Heart left ventricle (tissue), 13 donors: ENCODE data around the gene PTPRM.

Source experiments
- CTCF ChIP-seq, 12 donors: fragments of 200-600 bp; sonication (generic) in 4 of 12; IDR thresholded peaks; one replicate each; pipeline versions ENCODE4 v1.5.0 to v1.8.0; 2018 to 2022; ENCODE audit warnings: antibody characterized with exemption in 12 of 12, mild to moderate bottlenecking in 5 of 12
- POLR2A ChIP-seq, 2 donors: fragments of 450-650 bp; IDR thresholded peaks; one replicate each; pipeline ENCODE4 v1.6.1; 2017; ENCODE audit warnings: antibody characterized with exemption in 2 of 2, mild to moderate bottlenecking in 2 of 2, moderate library complexity in 2 of 2
- donor health status: ischemic (EF 13 %, LVEDD 7.1; RV severe dilation, severe dysfunction).
- donor health status: DM: no; HTN: yes; CAD: no.
- donor health status: DM: no; HTN: no; CAD: no.
- donor health status: ischemic (EF 25% LVEDD 6.9; RV normal size, moderate dysfunction).
- donor health status: ischemic (EF 25% LVEDD 5.7; RV mildly dilated, moderate dysfunction).
- donor health status: ischemic (EF 35%, LVEDD 5.7; RV mildly dilated, moderate dysfunction).
- donor health status: nonischemic (EF 11% LVEDD 7.7; RV severe dilation, severe dysfunction).
- donor health status: DM: yes; HTN: yes; CAD: no.
- donor health status: PGD.
- donor health status: ischemic (EF 29% LVEDD 5.4; RV normal size, mild dysfunction).
- donor health status: nonischemic (EF 23%, LVEDD 6.1; RV moderate dilation, normal function).

- TF ChIP-seq CTCF (IDR thresholded peaks at IDR 0.05) (no peak), POLR2A (IDR thresholded peaks at IDR 0.05) (no peak)
Measured at GRCh38 chr18:8365528-8365927, 798.4 kb downstream of the PTPRM start.
